Endothelial cell of umbilical vein (primary cell): ENCODE data around the gene PLBD2.

Experiments
- EZH2 ChIP-seq: IDR thresholded peaks from 2 replicates; pipeline ENCODE4 v1.6.1; 2012; ENCODE audit warnings: borderline replicate concordance, low read depth, mild to moderate bottlenecking, moderate library complexity, low read length, inconsistent platforms; ENCODE audit not compliant: severe bottlenecking
- FOS ChIP-seq: IDR thresholded peaks from 2 replicates; pipeline ENCODE4 v1.6.1; 2011; ENCODE audit warnings: mild to moderate bottlenecking, low read length, moderate library complexity, borderline replicate concordance; ENCODE audit not compliant: insufficient read depth
- JUN ChIP-seq: IDR thresholded peaks from 2 replicates; pipeline ENCODE4 v1.6.1; 2011; ENCODE audit warnings: borderline replicate concordance, low read depth; ENCODE audit not compliant: insufficient read length, insufficient read depth
- MYC ChIP-seq: IDR thresholded peaks from one replicate; pipeline ENCODE4 v1.6.1; 2011; ENCODE audit warnings: mild to moderate bottlenecking, low read depth, low read length
- POLR2A ChIP-seq: IDR thresholded peaks from 2 replicates; pipeline ENCODE4 v1.6.1; 2012; ENCODE audit warnings: low read depth, mild to moderate bottlenecking, control low read depth, low read length
- POLR2AphosphoS5 ChIP-seq: IDR thresholded peaks from 2 replicates; pipeline ENCODE4 v1.6.1; 2012; ENCODE audit warnings: low read depth, mild to moderate bottlenecking, control low read depth, low read length, moderate library complexity; ENCODE audit not compliant: insufficient read depth
- TF ChIP-seq, protein P1 (sequence below), 2 donors: IDR thresholded peaks; 1 replicate in 1 of 2; 2 replicates in 1 of 2; pipeline ENCODE4 v1.5.1; 2011; ENCODE audit warnings: low read length in 2 of 2, mild to moderate bottlenecking in 2 of 2, moderate library complexity in 2 of 2, control low read depth in 1 of 2, inconsistent platforms in 1 of 2, low read depth in 1 of 2; ENCODE audit not compliant: insufficient read depth in 1 of 2; ENCODE audit errors: extremely low read depth in 1 of 2
- TF ChIP-seq, protein P2 (sequence below): IDR thresholded peaks from 2 replicates; pipeline ENCODE4 v1.6.1; 2011; ENCODE audit not compliant: insufficient read depth, insufficient read length

- TF ChIP-seq, protein P1, sequence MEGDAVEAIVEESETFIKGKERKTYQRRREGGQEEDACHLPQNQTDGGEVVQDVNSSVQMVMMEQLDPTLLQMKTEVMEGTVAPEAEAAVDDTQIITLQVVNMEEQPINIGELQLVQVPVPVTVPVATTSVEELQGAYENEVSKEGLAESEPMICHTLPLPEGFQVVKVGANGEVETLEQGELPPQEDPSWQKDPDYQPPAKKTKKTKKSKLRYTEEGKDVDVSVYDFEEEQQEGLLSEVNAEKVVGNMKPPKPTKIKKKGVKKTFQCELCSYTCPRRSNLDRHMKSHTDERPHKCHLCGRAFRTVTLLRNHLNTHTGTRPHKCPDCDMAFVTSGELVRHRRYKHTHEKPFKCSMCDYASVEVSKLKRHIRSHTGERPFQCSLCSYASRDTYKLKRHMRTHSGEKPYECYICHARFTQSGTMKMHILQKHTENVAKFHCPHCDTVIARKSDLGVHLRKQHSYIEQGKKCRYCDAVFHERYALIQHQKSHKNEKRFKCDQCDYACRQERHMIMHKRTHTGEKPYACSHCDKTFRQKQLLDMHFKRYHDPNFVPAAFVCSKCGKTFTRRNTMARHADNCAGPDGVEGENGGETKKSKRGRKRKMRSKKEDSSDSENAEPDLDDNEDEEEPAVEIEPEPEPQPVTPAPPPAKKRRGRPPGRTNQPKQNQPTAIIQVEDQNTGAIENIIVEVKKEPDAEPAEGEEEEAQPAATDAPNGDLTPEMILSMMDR (IDR thresholded peaks at IDR 0.05; ENCODE audit: extremely low read depth in 1 of 2, insufficient read depth in 1 of 2, low read depth in 1 of 2, low read length in 2 of 2) = no peak
- TF ChIP-seq POLR2A (no peak), EZH2 (no peak), FOS (no peak), JUN (no peak), POLR2AphosphoS5 (no peak), MYC (no peak)
- TF ChIP-seq, protein P2, sequence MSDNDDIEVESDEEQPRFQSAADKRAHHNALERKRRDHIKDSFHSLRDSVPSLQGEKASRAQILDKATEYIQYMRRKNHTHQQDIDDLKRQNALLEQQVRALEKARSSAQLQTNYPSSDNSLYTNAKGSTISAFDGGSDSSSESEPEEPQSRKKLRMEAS = no peak
These were observed 80.3 kb downstream of the PLBD2 start for GRCh38 chr12:113438523-113439300.
